ENCODE results near the gene TFF1.

The TFF1 gene

DNA sequence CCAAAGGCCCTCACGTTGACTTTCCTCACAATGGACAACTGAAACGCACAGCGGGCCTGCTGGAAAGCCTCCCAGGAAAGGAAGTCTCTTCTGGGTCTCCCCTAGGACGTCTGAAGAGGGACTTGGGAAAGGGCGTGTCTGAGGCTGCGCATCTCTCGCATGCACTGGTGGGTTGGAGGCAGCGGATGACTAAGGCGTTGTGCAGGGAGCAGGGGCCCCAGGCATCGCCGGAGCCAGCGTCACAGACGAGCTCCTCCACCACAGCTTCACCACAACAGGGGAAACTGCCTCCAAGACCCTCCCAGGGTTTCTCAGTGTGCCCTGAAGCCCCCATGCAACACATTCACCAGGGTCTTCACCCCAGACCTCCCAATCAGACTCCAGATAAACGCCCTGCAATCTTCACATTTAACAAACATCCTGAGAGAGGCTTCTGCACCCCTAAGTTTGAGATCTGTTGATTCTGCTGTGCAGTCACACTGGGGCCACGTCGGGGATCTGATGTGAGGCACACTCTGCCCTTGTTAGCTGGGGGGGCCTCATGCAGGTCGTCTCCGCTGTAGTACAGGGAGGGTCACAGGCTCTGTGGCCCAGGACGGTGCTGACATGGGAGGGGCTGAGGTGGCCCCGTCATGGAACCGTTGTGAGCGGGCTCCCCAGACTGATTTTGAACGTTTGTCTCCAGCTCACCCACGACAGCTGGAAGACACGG lies 7.0 kb upstream of the TFF1 start:
- peaks cover 12% of the 10 kb centered on the region for H3K27me3 ChIP-seq
- H3K4me1 ChIP-seq (ENCODE audit: control insufficient read depth in 1 of 2, insufficient read depth in 1 of 2, low read depth in 1 of 2, low read length in 1 of 2): no peaks in the 10 kb centered on the region
- H3K9me3 ChIP-seq: no peaks in the 10 kb centered on the region
- TF ChIP-seq, protein P1, sequence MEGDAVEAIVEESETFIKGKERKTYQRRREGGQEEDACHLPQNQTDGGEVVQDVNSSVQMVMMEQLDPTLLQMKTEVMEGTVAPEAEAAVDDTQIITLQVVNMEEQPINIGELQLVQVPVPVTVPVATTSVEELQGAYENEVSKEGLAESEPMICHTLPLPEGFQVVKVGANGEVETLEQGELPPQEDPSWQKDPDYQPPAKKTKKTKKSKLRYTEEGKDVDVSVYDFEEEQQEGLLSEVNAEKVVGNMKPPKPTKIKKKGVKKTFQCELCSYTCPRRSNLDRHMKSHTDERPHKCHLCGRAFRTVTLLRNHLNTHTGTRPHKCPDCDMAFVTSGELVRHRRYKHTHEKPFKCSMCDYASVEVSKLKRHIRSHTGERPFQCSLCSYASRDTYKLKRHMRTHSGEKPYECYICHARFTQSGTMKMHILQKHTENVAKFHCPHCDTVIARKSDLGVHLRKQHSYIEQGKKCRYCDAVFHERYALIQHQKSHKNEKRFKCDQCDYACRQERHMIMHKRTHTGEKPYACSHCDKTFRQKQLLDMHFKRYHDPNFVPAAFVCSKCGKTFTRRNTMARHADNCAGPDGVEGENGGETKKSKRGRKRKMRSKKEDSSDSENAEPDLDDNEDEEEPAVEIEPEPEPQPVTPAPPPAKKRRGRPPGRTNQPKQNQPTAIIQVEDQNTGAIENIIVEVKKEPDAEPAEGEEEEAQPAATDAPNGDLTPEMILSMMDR (IDR thresholded peaks at IDR 0.05): no peak
- no peak overlapping the region for H3K4me3 ChIP-seq (ENCODE audit: low read depth in 1 of 2, low read length in 1 of 2)
- H3K36me3 ChIP-seq: no peaks in the 10 kb centered on the region
- no peak overlapping the region for H3K27ac ChIP-seq

DNA sequence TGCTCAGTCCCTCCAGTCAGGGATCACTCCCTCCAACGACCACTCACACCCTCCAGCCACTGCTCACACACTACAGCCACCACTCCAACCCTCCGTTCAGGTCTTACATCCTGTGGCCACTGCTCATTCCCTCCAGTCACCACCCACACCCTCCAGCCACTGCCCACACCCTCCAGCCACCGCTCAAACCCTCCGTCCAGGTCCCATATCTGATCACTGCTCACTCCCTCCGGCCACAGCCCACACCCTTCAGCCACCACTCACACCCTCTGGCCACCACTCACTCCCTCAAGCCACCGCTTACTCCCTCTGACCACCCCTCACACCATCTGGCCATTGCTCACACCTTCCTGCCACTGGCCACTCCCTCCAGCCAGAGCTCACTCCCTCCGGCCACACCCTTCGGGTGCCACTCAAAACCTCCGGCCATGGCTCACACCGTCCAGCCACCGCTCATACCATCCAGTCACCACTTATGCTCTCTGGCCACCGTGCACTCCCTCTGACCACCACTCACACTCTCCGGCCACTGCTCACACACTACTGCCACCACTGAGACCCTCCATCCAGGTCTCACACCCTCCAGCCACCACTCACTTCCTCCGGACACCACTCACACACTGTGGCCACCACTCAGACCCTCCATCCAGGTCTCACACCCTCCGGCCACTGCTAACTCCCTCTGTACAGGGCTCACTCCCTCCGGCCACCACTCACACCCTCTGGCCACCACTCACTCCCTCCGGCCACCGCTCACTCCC lies 4.7 kb upstream of the TFF1 start:
- no peaks in the 10 kb centered on the region for H3K4me1 ChIP-seq (ENCODE audit: control insufficient read depth in 1 of 2, insufficient read depth in 1 of 2, low read depth in 1 of 2, low read length in 1 of 2)
- peaks cover 12% of the 10 kb centered on the region for H3K27me3 ChIP-seq
- no peaks in the 10 kb centered on the region for H3K9me3 ChIP-seq
- TF ChIP-seq, protein P1 (IDR thresholded peaks at IDR 0.05): no peak
- no peak overlapping the region for H3K4me3 ChIP-seq (ENCODE audit: low read depth in 1 of 2, low read length in 1 of 2)
- H3K36me3 ChIP-seq: no peaks in the 10 kb centered on the region
- no peak overlapping the region for H3K27ac ChIP-seq

GRCh38 chr21:42369821-42370220 lies 3.5 kb upstream of the TFF1 start:
- peaks cover 2% of the 10 kb centered on the region for H3K27me3 ChIP-seq
- TF ChIP-seq, protein P1 (IDR thresholded peaks at IDR 0.05): no peak

GRCh38 chr21:42367367-42368165 lies 1.2 kb upstream of the TFF1 start:
- H3K27me3 ChIP-seq: peaks cover 12% of the 10 kb centered on the region
- TF ChIP-seq, protein P1 (IDR thresholded peaks at IDR 0.05): no peak
- H3K4me1 ChIP-seq (ENCODE audit: control insufficient read depth in 1 of 2, insufficient read depth in 1 of 2, low read depth in 1 of 2, low read length in 1 of 2): peaks cover 8 to 13% of the 10 kb centered on the region in 2 experiments
- no peak overlapping the region for H3K4me3 ChIP-seq (ENCODE audit: low read depth in 1 of 2, low read length in 1 of 2)
- no peak overlapping the region for H3K27ac ChIP-seq
- H3K9me3 ChIP-seq: no peaks in the 10 kb centered on the region
- no peaks in the 10 kb centered on the region for H3K36me3 ChIP-seq

More at GRCh38 chr21:42369821-42370220, 3.5 kb upstream of the TFF1 start:
- Histone ChIP-seq H3K9me3 (no peaks in the 10 kb centered on the region), H3K27ac (no peak overlapping the region), H3K4me3 (ENCODE audit: low read depth in 1 of 2, low read length in 1 of 2) (no peak overlapping the region), H3K36me3 (no peaks in the 10 kb centered on the region), H3K4me1 (ENCODE audit: control insufficient read depth in 1 of 2, insufficient read depth in 1 of 2, low read depth in 1 of 2, low read length in 1 of 2) (peaks cover 0 to 5% of the 10 kb centered on the region in 2 experiments)

GRCh38 chr21:42365770-42366169 lies 565 bp downstream of the TFF1 start:
- H3K9me3 ChIP-seq: no peaks in the 10 kb centered on the region
- TF ChIP-seq, protein P1 (IDR thresholded peaks at IDR 0.05): no peak
- H3K27ac ChIP-seq: no peak overlapping the region
- no peaks in the 10 kb centered on the region for H3K36me3 ChIP-seq
- H3K4me1 ChIP-seq (ENCODE audit: control insufficient read depth in 1 of 2, insufficient read depth in 1 of 2, low read depth in 1 of 2, low read length in 1 of 2): peaks cover 8 to 13% of the 10 kb centered on the region in 2 experiments
- H3K27me3 ChIP-seq: peaks cover 30% of the 10 kb centered on the region
- H3K4me3 ChIP-seq (ENCODE audit: low read depth in 1 of 2, low read length in 1 of 2): no peak overlapping the region
